Hair follicle dermal papilla cell (primary cell): ENCODE results near the gene ZRANB3. TPM values are rescaled to one million over a fixed set of nuclear protein-coding genes. Genes with fewer than 3 reads are reported as not detected.

ENCODE experiments used
- small RNA-seq: library from RNA; depleted of rRNA; stranded (forward); fragments of <200 nt; gene quantifications from one replicate; pipeline ENCODE3, GENCODE V24; 2012
- total RNA-seq: library from RNA; depleted of rRNA; stranded (reverse); fragments of >200 nt; gene quantifications from 2 replicates; pipeline ENCODE4 v1.2.3, GENCODE V29; 2012

Gene ZRANB3
- total RNA-seq: 6.6 and 8.3 TPM in 2 replicates

DNA sequence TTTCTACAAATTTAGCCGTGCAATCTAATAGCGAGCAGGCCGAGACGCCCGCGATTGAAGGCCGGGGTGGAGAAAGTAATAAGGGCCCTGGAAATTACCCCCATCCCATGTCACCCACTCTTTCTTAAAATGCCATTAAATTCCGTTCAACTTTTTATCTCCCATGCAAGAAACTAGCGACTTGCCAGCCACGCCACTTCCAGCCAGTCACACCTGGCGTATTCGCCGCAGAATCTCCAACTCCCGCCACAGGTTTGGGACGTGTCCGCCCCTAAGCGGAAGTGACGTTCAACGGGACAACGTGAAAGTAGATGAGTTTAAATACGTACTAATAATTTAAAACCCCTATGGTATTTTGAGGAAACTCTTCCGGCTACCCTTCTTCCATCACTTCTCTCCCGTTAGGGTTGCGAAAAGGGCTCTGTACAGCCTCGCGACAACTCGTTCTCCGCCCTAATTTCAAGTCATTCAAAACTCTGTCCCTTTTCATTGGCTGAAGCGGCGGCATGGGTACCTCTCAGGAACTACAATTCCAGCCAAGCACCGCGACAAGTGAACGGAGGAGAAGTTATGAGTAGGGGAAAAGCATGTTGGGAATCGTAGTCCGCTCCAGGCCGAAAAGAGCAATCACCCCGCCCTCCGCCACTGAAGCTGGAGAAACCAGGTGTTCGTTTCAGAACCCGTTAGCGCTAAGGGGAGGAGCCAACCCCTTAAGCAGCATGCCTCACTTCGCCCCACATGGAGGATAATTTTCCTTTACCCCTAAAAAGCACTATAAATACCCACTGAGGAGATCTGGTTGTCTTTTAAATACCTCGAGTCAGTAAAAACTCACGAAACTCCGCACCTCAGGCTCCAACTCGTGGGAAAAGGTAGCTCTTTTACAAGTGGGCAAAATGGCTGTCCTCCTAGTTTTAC, at the start of gene ZRANB3:
Gene ZRANB3 (minus strand): TSS at position 906 of the 918 bp plus-strand sequence.

GRCh38 chr2:135531231-135532197, 496 bp upstream of the ZRANB3 start, which contains the start of gene R3HDM1:
Gene R3HDM1 (plus strand): TSS chr2:135531484. CDS start chr2:135604846, 73,362 bp downstream.

Small RNAs within 50 kb of the gene (small RNA-seq; reads per million reads assigned to genes)
- gene SNORA40B: 0.60 reads per million, percentile 4 among the genes with 10 or more reads in this experiment

Other genes with a start within 250 kb of the ZRANB3 start
- 10.4 and 11.5 TPM in 2 replicates for gene R3HDM1, start 266 bp upstream of the ZRANB3 start, total RNA-seq
- gene UBXN4, start 210.6 kb upstream of the ZRANB3 start, total RNA-seq: 67.6 and 81.3 TPM in 2 replicates